GM12874 (cell line): Measurements from ENCODE around the gene OPRM1.

Experiments used
- TF ChIP-seq, protein P1 (sequence below): IDR thresholded peaks from 2 replicates; pipeline ENCODE4 v1.5.1; 2011; ENCODE audit warnings: low read depth, mild to moderate bottlenecking, control low read depth, low read length, moderate library complexity; ENCODE audit not compliant: insufficient read depth

Gene OPRM1

GRCh38 chr6:154156135-154156896 lies 117.3 kb downstream of the OPRM1 start:
- TF ChIP-seq, protein P1, sequence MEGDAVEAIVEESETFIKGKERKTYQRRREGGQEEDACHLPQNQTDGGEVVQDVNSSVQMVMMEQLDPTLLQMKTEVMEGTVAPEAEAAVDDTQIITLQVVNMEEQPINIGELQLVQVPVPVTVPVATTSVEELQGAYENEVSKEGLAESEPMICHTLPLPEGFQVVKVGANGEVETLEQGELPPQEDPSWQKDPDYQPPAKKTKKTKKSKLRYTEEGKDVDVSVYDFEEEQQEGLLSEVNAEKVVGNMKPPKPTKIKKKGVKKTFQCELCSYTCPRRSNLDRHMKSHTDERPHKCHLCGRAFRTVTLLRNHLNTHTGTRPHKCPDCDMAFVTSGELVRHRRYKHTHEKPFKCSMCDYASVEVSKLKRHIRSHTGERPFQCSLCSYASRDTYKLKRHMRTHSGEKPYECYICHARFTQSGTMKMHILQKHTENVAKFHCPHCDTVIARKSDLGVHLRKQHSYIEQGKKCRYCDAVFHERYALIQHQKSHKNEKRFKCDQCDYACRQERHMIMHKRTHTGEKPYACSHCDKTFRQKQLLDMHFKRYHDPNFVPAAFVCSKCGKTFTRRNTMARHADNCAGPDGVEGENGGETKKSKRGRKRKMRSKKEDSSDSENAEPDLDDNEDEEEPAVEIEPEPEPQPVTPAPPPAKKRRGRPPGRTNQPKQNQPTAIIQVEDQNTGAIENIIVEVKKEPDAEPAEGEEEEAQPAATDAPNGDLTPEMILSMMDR: peak; percentile 57

- TF ChIP-seq, protein P1: no peak
Observed at GRCh38 chr6:154157082-154157481, 118.0 kb downstream of the OPRM1 start.

GRCh38 chr6:154157706-154158105 lies 118.7 kb downstream of the OPRM1 start:
- TF ChIP-seq, protein P1: no peak

DNA sequence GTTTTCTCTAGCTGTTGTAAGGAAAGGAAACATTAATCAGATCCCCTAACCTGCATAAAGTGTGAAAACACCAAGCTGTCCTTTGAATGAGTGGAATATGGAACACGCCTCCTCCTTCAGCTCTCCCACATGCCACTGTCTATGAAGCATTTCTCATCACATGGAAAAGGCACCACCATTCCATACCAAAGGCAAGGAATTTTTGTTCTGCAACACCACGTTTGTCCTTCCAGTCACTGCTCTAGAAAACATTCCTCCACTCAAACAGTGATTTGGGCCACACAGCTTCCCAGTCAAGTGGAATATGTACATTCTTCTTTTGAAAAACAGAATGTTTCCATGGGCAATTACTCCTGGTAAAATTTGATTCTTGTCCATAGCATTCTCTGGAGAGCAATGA lies 120.1 kb downstream of the OPRM1 start:
- TF ChIP-seq, protein P1: no peak

DNA sequence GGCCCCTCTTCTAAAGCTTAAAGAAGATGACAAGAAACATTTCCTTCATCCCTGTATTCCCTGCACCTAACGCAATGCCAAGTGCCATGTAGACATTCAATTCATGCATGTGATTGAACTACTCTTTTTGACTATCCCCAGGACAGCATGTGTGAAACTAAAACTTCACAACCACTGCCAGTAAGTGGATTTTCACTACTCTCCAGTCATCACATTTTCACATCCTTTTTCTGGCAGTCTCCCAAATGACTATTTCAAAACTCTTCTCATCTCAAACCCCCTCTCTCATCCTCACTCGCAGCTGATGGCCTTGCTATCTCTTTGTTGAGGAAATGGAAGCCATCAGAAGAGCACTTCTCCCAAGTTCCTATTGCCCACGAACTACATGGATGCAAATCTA lies 122.6 kb downstream of the OPRM1 start:
- TF ChIP-seq, protein P1: no peak

DNA sequence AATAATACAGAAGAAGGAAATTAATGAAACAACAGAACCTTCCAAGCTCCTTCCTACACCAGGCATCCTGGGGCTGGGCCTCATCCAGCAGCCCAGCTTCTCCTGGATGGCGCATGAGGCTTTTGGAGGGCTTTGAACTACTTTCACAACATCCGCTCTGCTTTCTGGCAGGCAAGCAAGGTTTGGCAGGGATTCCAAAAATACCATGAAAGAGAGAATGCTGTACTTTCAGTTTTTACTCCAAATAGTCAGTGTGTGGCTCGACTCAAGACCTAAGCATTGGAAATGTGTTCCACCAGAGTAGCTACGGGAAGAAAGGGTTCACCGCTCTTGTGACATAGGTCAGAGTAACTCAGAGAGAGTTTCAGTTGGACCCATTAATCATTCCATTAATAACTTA lies 125.4 kb downstream of the OPRM1 start:
- TF ChIP-seq, protein P1: no peak

- TF ChIP-seq, protein P1: no peak
Observed at GRCh38 chr6:154165478-154165877, 126.4 kb downstream of the OPRM1 start.
